ENCODE data around the gene ADAMTS15.

ADAMTS15 gene

GRCh38 chr11:130431801-130432200 is 16.6 kb upstream of the ADAMTS15 start:
- no peak overlapping the region for H3K4me3 ChIP-seq (ENCODE audit: low read depth, low read length)
- DNase-seq (ENCODE audit: low read depth) = no peak
- TF ChIP-seq CTCF (IDR thresholded peaks at IDR 0.05; ENCODE audit: low read depth, low read length) (no peak), MAX (IDR thresholded peaks at IDR 0.05; ENCODE audit: low read depth, low read length) (no peak), MYC (IDR thresholded peaks at IDR 0.05; ENCODE audit: low read depth, low read length) (no peak), POLR2A (IDR thresholded peaks at IDR 0.05; ENCODE audit: extremely low read depth, insufficient read length) (no peak)

GRCh38 chr11:130433357-130433756 is 15.1 kb upstream of the ADAMTS15 start:
- H3K4me3 ChIP-seq (ENCODE audit: low read depth, low read length) = no peak overlapping the region
- TF ChIP-seq POLR2A (IDR thresholded peaks at IDR 0.05; ENCODE audit: extremely low read depth, insufficient read length) (no peak), CTCF (IDR thresholded peaks at IDR 0.05; ENCODE audit: low read depth, low read length) (no peak), MAX (IDR thresholded peaks at IDR 0.05; ENCODE audit: low read depth, low read length) (no peak), MYC (IDR thresholded peaks at IDR 0.05; ENCODE audit: low read depth, low read length) (no peak)
- no peak for DNase-seq (ENCODE audit: low read depth)

- peak; percentile 86 for DNase-seq (ENCODE audit: low read depth)
- H3K4me3 ChIP-seq (ENCODE audit: low read depth, low read length) = peak overlapping the region; percentile 76
- no peak for TF ChIP-seq POLR2A (IDR thresholded peaks at IDR 0.05; ENCODE audit: extremely low read depth, insufficient read length)
- no peak; the same call in 1 of the 2 replicates for TF ChIP-seq MYC (IDR thresholded peaks at IDR 0.05; ENCODE audit: low read depth, low read length)
- peak; percentile 89 for TF ChIP-seq CTCF (IDR thresholded peaks at IDR 0.05; ENCODE audit: low read depth, low read length)
- peak; percentile 75 for TF ChIP-seq MAX (IDR thresholded peaks at IDR 0.05; ENCODE audit: low read depth, low read length)
Observed at GRCh38 chr11:130434521-130435223, 13.8 kb upstream of the ADAMTS15 start.

GRCh38 chr11:130435671-130436070 is 12.8 kb upstream of the ADAMTS15 start:
- TF ChIP-seq MAX (IDR thresholded peaks at IDR 0.05; ENCODE audit: low read depth, low read length) (no peak), CTCF (IDR thresholded peaks at IDR 0.05; ENCODE audit: low read depth, low read length) (no peak), MYC (IDR thresholded peaks at IDR 0.05; ENCODE audit: low read depth, low read length) (no peak), POLR2A (IDR thresholded peaks at IDR 0.05; ENCODE audit: extremely low read depth, insufficient read length) (no peak)
- DNase-seq (ENCODE audit: low read depth) = no peak
- no peak overlapping the region for H3K4me3 ChIP-seq (ENCODE audit: low read depth, low read length)

GRCh38 chr11:130436171-130436570 is 12.3 kb upstream of the ADAMTS15 start:
- TF ChIP-seq MAX (IDR thresholded peaks at IDR 0.05; ENCODE audit: low read depth, low read length) (no peak), MYC (IDR thresholded peaks at IDR 0.05; ENCODE audit: low read depth, low read length) (no peak), CTCF (IDR thresholded peaks at IDR 0.05; ENCODE audit: low read depth, low read length) (no peak)
- H3K4me3 ChIP-seq (ENCODE audit: low read depth, low read length) = no peak overlapping the region
- no peak for DNase-seq (ENCODE audit: low read depth)

Data from NB4 (cell line).